Measurements from ENCODE around the gene IRS1. TPM values are rescaled to one million over a fixed set of nuclear protein-coding genes. Genes with fewer than 3 reads are reported as not detected.
A peak's percentile ranks its signal among the peaks of the same experiment; 100 is the strongest.

Gene IRS1
- total and polyA plus RNA-seq, 2 of the 4 experiments (the other 2 are of a cell fraction): 21.1 to 37.1 TPM

DNA sequence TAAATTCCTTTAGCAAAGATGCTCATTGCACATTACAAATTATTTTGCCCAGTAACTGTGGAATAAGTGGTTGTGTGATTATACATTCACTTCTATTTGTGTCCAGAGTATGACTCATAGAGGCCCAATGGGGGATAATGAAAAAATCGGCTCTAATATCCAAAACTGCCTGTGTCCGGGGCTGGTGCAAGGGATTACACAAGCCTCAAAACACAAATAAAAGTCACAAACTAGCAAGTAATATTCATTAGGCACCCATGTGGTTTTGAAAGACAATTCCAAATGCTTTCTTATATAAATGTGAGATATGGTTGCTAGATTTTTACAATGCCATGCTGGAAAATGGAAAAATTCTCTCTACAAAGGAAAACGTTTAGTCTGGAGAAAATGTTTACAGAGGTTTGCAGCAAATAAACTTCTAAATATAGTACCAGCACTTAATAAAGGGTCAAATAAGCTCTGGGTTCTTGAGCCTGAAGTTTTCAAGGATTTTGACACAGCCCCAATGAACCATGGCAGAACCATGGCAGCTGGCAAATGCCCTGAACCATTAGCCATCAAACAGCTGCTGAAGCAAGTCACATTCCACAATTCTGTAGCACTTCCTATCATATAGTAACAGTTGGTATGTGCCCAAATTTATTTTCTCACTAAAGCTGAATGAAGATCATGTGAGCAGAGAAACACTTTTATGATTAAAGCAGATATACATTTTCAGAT, 40.5 kb downstream of the IRS1 start:
- Histone ChIP-seq H3K18ac (ENCODE audit: low read depth, low read length) (peak overlapping the region; percentile 80; the same call in 1 of the 2 replicates), H3K27ac (ENCODE audit: insufficient read depth, low read length) (peak overlapping the region; percentile 96), H4K20me1 (ENCODE audit: insufficient read depth, low read length) (peaks cover 36% of the 10 kb centered on the region; the same call in 1 of the 2 replicates), H3K9ac (ENCODE audit: low read depth, low read length) (peak overlapping the region; percentile 51; the same call in 1 of the 2 replicates), H2AK9ac (replicated peaks; ENCODE audit: low read depth, low read length, poor library complexity) (no peak overlapping the region), H4K91ac (ENCODE audit: insufficient read depth, low read depth, low read length) (peak overlapping the region; percentile 45; the same call in 1 of the 2 replicates), H3K23ac (ENCODE audit: low read depth, low read length) (peak overlapping the region; percentile 21; the same call in 1 of the 2 replicates), H2BK120ac (ENCODE audit: low read depth, low read length) (peak overlapping the region; percentile 77; the same call in 1 of the 2 replicates), H3K4me3 (ENCODE audit: insufficient read depth, low read depth, low read length) (no peak overlapping the region), H2BK5ac (ENCODE audit: low read depth, low read length, poor library complexity, severe bottlenecking) (peak overlapping the region; percentile 81), H2BK20ac (ENCODE audit: low read depth, low read length) (peak overlapping the region; percentile 40; the same call in 1 of the 2 replicates), H4K5ac (ENCODE audit: low read depth, low read length) (peak overlapping the region; percentile 57), H3K36me3 (ENCODE audit: control insufficient read depth, insufficient read depth, low read length) (peaks cover 9% of the 10 kb centered on the region), H2BK15ac (ENCODE audit: low read depth, low read length) (no peak overlapping the region), H3K9me3 (ENCODE audit: control insufficient read depth, insufficient read depth, low read length) (no peaks in the 10 kb centered on the region), H3K4me2 (ENCODE audit: low read depth, low read length) (peak overlapping the region; percentile 77), H3K27me3 (ENCODE audit: control insufficient read depth, insufficient read depth, low read length) (no peaks in the 10 kb centered on the region), H2AFZ (replicated peaks; ENCODE audit: low read length, poor library complexity) (no peak overlapping the region), H3K4ac (ENCODE audit: low read depth, low read length) (peak overlapping the region; percentile 73; the same call in 1 of the 2 replicates), H3K9me1 (ENCODE audit: insufficient read depth, low read length) (peaks cover 6% of the 10 kb centered on the region), H2AK5ac (ENCODE audit: low read depth, low read length) (peak overlapping the region; percentile 64; the same call in 1 of the 2 replicates), H3K79me1 (ENCODE audit: low read depth in 1 of 2, low read length in 2 of 2) (peaks cover 9 to 55% of the 10 kb centered on the region in 2 experiments; a peak in 3 of 4 replicates), H4K8ac (ENCODE audit: low read depth in 2 of 2, low read length in 2 of 2) (peak overlapping the region in 1 of 2 experiments; percentile 71; a peak in 2 of 4 replicates), H3K4me1 (ENCODE audit: control insufficient read depth, insufficient read depth, low read length) (peaks cover 28% of the 10 kb centered on the region), H3K14ac (replicated peaks; ENCODE audit: low read depth, low read length) (peak overlapping the region; percentile 31; the same call in 1 of the 2 replicates), H3K56ac (ENCODE audit: extremely low read depth, insufficient read depth, low read length) (peak overlapping the region; percentile 1; the same call in 1 of the 2 replicates)
- intact Hi-C loops (cut with micrococcal nuclease) (loop anchor here (5.0 kb wide), 1 partner anchor 33 kb away; no protein-coding TSS in a partner anchor), dilution Hi-C loops (cut with HindIII; ENCODE audit: low sequenced_read_pairs, unreplicated experiment) (no loop called here), in situ Hi-C loops (cut with MboI; ENCODE audit: low sequenced_read_pairs) (no loop called here)
- DNase-seq (peak; percentile 87), ATAC-seq (ENCODE audit: low read depth) (peak; percentile 24)
- POLR2A ChIA-PET (ENCODE audit: unreplicated experiment): no interaction called here
- WGBS, 2 experiments (ENCODE audit: extremely low coverage in 2 of 2, insufficient read length in 1 of 2): no CpG with 5 or more reads among the region's 3 CpGs
- no TSS peak for BruUV-seq (replicated peaks)
- TF ChIP-seq CEBPB (IDR thresholded peaks at IDR 0.05; ENCODE audit: low read depth, low read length) (peak; percentile 68), MXI1 (IDR thresholded peaks at IDR 0.05; ENCODE audit: borderline replicate concordance, low read depth, low read length) (0 out of 2 replicates have a peak, but pooled peaks have one; percentile 20), NFE2L2 (IDR thresholded peaks at IDR 0.05; ENCODE audit: low read depth, low read length) (no peak), BHLHE40 (IDR thresholded peaks at IDR 0.05; ENCODE audit: low read depth, low read length) (0 out of 2 replicates have a peak, but pooled peaks have one; percentile 9), FOS (IDR thresholded peaks at IDR 0.05; ENCODE audit: low read depth, low read length) (peak; percentile 93)
- TF ChIP-seq, protein P1, sequence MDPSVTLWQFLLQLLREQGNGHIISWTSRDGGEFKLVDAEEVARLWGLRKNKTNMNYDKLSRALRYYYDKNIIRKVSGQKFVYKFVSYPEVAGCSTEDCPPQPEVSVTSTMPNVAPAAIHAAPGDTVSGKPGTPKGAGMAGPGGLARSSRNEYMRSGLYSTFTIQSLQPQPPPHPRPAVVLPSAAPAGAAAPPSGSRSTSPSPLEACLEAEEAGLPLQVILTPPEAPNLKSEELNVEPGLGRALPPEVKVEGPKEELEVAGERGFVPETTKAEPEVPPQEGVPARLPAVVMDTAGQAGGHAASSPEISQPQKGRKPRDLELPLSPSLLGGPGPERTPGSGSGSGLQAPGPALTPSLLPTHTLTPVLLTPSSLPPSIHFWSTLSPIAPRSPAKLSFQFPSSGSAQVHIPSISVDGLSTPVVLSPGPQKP (IDR thresholded peaks at IDR 0.05; ENCODE audit: borderline replicate concordance, low read depth, low read length): no peak
- CTCF ChIA-PET: interaction anchor here (0.5 kb wide), 1 partner anchor 16 kb away, joined by 7 read pairs; no protein-coding TSS in a partner anchor

All from IMR-90 (cell line).